PC-9 (cell line): ENCODE results near the gene LTK.

Source experiments
- CTCF ChIP-seq: fragments of 200-600 bp; sonication (generic); conservative IDR thresholded peaks from 2 replicates; pipeline ENCODE4 v1.6.1; 2017; ENCODE audit warnings: mixed run types, antibody characterized with exemption, mild to moderate bottlenecking, moderate library complexity
- EZH2 ChIP-seq: fragments of 200-600 bp; sonication (generic); IDR thresholded peaks from 2 replicates; pipeline ENCODE4 v1.8.0; 2017; ENCODE audit warnings: antibody characterized with exemption, low read depth

- TF ChIP-seq CTCF (no peak), EZH2 (no peak)
These were observed 36.6 kb upstream of the LTK start for GRCh38 chr15:41550066-41550775.
